K562 (cell line): Measurements from ENCODE around the gene GBF1. TPM values are rescaled to one million over a fixed set of nuclear protein-coding genes. Genes with fewer than 3 reads are reported as not detected.
A peak's percentile ranks its signal among the peaks of the same experiment; 100 is the strongest.

Experiments used
- ARID2 ChIP-seq: fragments of 450-650 bp; IDR thresholded peaks from 2 replicates; pipeline ENCODE4 v1.6.1; 2017; ENCODE audit warnings: antibody characterized with exemption, mild to moderate bottlenecking
- DPF2 ChIP-seq: fragments of 450-650 bp; IDR thresholded peaks from 2 replicates; pipeline ENCODE4 v1.6.1; 2016
- EHMT2 ChIP-seq: fragments of 450-650 bp; IDR thresholded peaks from 2 replicates; pipeline ENCODE4 v1.6.1; 2018; ENCODE audit warnings: antibody characterized with exemption
- ELK1 ChIP-seq: sonication (generic); formaldehyde crosslinking; IDR thresholded peaks from 2 replicates; pipeline ENCODE4 v1.8.1; 2022; ENCODE audit warnings: missing genetic modification reagents
- ERF ChIP-seq: fragments of 450-650 bp; formaldehyde crosslinking; IDR thresholded peaks from 2 replicates; pipeline ENCODE4 v1.4.0; 2020; ENCODE audit warnings: mild to moderate bottlenecking, mixed read lengths
- HCFC1 ChIP-seq: IDR thresholded peaks from 2 replicates; pipeline ENCODE4 v1.6.1; 2012; ENCODE audit warnings: low read depth, low read length, improper control_type of control experiment
- HNRNPUL1 ChIP-seq: fragments of 200-400 bp; formaldehyde crosslinking; IDR thresholded peaks from 2 replicates; pipeline ENCODE4 v1.6.1; 2017; ENCODE audit warnings: low read length
- POLR2B ChIP-seq: fragments of 450-650 bp; IDR thresholded peaks from 2 replicates; pipeline ENCODE4 v1.6.1; 2018; ENCODE audit warnings: low read depth; ENCODE audit not compliant: partially characterized antibody
- RHOXF2B ChIP-seq: fragments of 250-450 bp; sonication (Bioruptor Pico); conservative IDR thresholded peaks from 2 replicates; pipeline ENCODE4 v1.5.1; 2021
- SIX5 ChIP-seq, 2 experiments: IDR thresholded peaks; 2 replicates each; pipeline ENCODE4 v1.6.1; 2011; ENCODE audit warnings: low read length in 2 of 2, borderline replicate concordance in 1 of 2, low read depth in 1 of 2, mild to moderate bottlenecking in 1 of 2, moderate library complexity in 1 of 2; ENCODE audit not compliant: insufficient read depth in 1 of 2
- STAT6 ChIP-seq: sonication (generic); formaldehyde crosslinking; IDR thresholded peaks from 2 replicates; pipeline ENCODE4 v1.8.1; 2023; ENCODE audit warnings: mild to moderate bottlenecking, missing genetic modification reagents
- TCF7 ChIP-seq: sonication (generic); IDR thresholded peaks from 2 replicates; pipeline ENCODE4 v1.6.1; 2016; ENCODE audit warnings: antibody characterized with exemption, borderline replicate concordance
- XRCC5 ChIP-seq: fragments of 200-400 bp; formaldehyde crosslinking; IDR thresholded peaks from 2 replicates; pipeline ENCODE4 v1.6.1; 2017; ENCODE audit warnings: low read depth, mild to moderate bottlenecking, low read length
- ZNF24 ChIP-seq: fragments of 450-650 bp; IDR thresholded peaks from 2 replicates; pipeline ENCODE4 v1.6.1; 2016
- ZNF253 ChIP-seq: fragments of 250-450 bp; sonication (Bioruptor Pico); conservative IDR thresholded peaks from 2 replicates; pipeline ENCODE4 v1.6.1; 2021; ENCODE audit warnings: mild to moderate bottlenecking
- ZNF318 ChIP-seq, 2 experiments: fragments of 450-650 bp; IDR thresholded peaks; 2 replicates each; pipeline ENCODE4 v1.6.1; 2016; ENCODE audit warnings: mild to moderate bottlenecking in 2 of 2, borderline replicate concordance in 1 of 2, low read depth in 1 of 2, moderate library complexity in 1 of 2
- polyA plus RNA-seq, 8 experiments: library from polyadenylated mRNA; depleted of rRNA in 4 of 8; stranded (reverse) in 5 of 8; unstranded in 3 of 8; fragments of >200 nt; fragmentation: Nextera tagmentation in 2 of 8; fragmentation: Illumina TruSeq in 1 of 8; extraction: Ambion mirVana in 2 of 8; extraction: Trizol in 1 of 8; gene quantifications; 2 replicates each; pipeline versions ENCODE4 v1.2.1 to v1.2.3, GENCODE V29; 2011 to 2014; ENCODE audit warnings: inconsistent platforms in 1 of 8, missing spikeins in 1 of 8
- total RNA-seq, 7 experiments: library from RNA; depleted of rRNA in 6 of 7; stranded (reverse); fragments of >200 nt in 6 of 7; fragmentation: Illumina TruSeq in 2 of 7; extraction: Trizol in 2 of 7; gene quantifications; 2 replicates each; pipeline versions ENCODE4 v1.2.1 to v1.2.3, GENCODE V29; 2011 to 2021; ENCODE audit warnings: low replicate concordance in 1 of 7

Gene GBF1
- total and polyA plus RNA-seq, 9 of the 15 experiments (the other 6 are each of a cell fraction or from before 2014, with no cell fraction given): 0.69 to 28.0 (median 10.3) TPM

- no peak for TF ChIP-seq ZNF253 (CRISPR knock-in tag)
- TF ChIP-seq HCFC1: peak; percentile 73
- TF ChIP-seq DPF2: no peak
- peak; percentile 97 for TF ChIP-seq XRCC5
- TF ChIP-seq STAT6 (CRISPR knock-in tag): no peak
- TF ChIP-seq SIX5 (IDR thresholded peaks at IDR 0.05; ENCODE audit: borderline replicate concordance in 1 of 2, insufficient read depth in 1 of 2, low read depth in 1 of 2, low read length in 2 of 2): peak in 1 of 2 experiments; percentile 23; a peak in 2 of 4 replicates
- TF ChIP-seq ZNF24: no peak
- TF ChIP-seq RHOXF2B (CRISPR knock-in tag): no peak
- TF ChIP-seq EHMT2: peak; percentile 55; the same call in 1 of the 2 replicates
- TF ChIP-seq ZNF318 (IDR thresholded peaks at IDR 0.05; ENCODE audit: borderline replicate concordance in 1 of 2, low read depth in 1 of 2): no peak
- no peak for TF ChIP-seq HNRNPUL1
- TF ChIP-seq ERF: no peak
- TF ChIP-seq ARID2: no peak
- no peak for TF ChIP-seq ELK1 (CRISPR knock-in tag)
- TF ChIP-seq TCF7: 0 out of 2 replicates have a peak, but pooled peaks have one; percentile 6
- TF ChIP-seq POLR2B: no peak
Observed at GRCh38 chr10:102420714-102421506, 175.6 kb downstream of the GBF1 start, which contains the start of gene FBXL15 (continued).
